NT2/D1 (cell line): ENCODE data around the gene RNF223.

Experiments used
- SUZ12 ChIP-seq: IDR thresholded peaks from 2 replicates; pipeline ENCODE4 v1.6.1; 2011; ENCODE audit not compliant: insufficient read length, insufficient read depth; ENCODE audit errors: extremely low read depth
- YY1 ChIP-seq: IDR thresholded peaks from 2 replicates; pipeline ENCODE4 v1.6.1; 2011; ENCODE audit not compliant: insufficient read length, insufficient read depth
- ZNF274 ChIP-seq: IDR thresholded peaks from 2 replicates; pipeline ENCODE4 v1.6.1; 2011; ENCODE audit warnings: mild to moderate bottlenecking, low read depth, low read length

DNA sequence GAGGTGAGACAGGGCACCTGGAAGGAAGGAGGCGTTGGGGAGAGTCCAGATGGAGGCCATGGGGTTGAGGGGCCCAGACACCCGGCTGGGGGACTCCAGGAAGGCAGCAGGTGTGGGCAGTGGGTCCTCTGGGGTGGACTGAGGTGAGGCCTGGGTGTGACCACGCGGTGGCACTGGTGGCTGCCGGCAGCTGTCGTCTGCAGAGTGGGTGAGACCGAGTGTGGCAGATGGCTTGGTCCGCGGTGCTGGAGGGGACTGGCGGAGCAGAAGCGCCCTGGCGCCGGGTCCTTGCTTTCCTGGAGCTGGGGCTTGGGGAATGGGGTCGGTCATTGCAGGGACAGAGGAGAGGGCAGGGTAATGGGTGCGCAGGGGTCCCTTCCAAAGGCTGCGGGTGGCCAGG, 41.7 kb downstream of the RNF223 start:
- TF ChIP-seq YY1 (no peak), SUZ12 (no peak), ZNF274 (no peak)
